HFF-Myc (cell line): ENCODE data around the gene NEURL1B.

ENCODE experiments used
- DNase-seq: peaks from one replicate; pipeline ENCODE4 v3.0.0-alpha.2; 2011; ENCODE audit warnings: low read depth; ENCODE audit errors: extremely low read depth
- H3K4me3 ChIP-seq: replicated peaks from 2 replicates; pipeline ENCODE4 v1.5.1; 2011; ENCODE audit warnings: low read depth, mild to moderate bottlenecking, control low read depth, low read length
- CTCF ChIP-seq: IDR thresholded peaks from 2 replicates; pipeline ENCODE4 v1.5.1; 2012; ENCODE audit warnings: mild to moderate bottlenecking, low read depth, low read length, control low read depth; ENCODE audit errors: missing control alignments

Gene NEURL1B

GRCh38 chr5:172594867-172595466 lies 46.1 kb upstream of the NEURL1B start:
- no peak for TF ChIP-seq CTCF
- no peak overlapping the region for H3K4me3 ChIP-seq
- no peak for DNase-seq

GRCh38 chr5:172595596-172596455 lies 45.2 kb upstream of the NEURL1B start:
- DNase-seq, result no peak
- TF ChIP-seq CTCF, result no peak
- no peak overlapping the region for H3K4me3 ChIP-seq

GRCh38 chr5:172596638-172597231 lies 44.3 kb upstream of the NEURL1B start:
- DNase-seq, result no peak
- no peak for TF ChIP-seq CTCF
- H3K4me3 ChIP-seq, result no peak overlapping the region

DNA sequence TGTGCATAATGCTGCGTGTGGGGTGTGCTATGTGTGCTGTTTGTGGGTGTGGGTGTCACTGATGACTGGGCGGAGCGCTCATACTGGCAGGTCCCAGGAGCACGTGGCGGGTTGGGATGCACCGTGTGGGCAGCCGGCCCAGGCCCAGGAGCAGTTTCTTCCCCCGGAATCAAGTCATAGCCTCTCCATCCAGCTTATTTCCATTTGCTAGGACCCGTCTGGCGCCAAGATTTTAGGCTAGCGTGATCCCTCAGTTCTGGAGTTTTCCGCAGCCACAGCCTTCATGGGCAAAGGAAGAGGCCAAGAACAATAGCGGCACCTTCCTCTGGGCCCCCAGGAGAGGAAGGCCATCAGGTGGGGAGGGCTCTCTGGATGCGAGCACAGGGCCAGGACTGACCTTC lies 43.3 kb upstream of the NEURL1B start:
- no peak for TF ChIP-seq CTCF
- H3K4me3 ChIP-seq, result no peak overlapping the region
- no peak for DNase-seq

DNA sequence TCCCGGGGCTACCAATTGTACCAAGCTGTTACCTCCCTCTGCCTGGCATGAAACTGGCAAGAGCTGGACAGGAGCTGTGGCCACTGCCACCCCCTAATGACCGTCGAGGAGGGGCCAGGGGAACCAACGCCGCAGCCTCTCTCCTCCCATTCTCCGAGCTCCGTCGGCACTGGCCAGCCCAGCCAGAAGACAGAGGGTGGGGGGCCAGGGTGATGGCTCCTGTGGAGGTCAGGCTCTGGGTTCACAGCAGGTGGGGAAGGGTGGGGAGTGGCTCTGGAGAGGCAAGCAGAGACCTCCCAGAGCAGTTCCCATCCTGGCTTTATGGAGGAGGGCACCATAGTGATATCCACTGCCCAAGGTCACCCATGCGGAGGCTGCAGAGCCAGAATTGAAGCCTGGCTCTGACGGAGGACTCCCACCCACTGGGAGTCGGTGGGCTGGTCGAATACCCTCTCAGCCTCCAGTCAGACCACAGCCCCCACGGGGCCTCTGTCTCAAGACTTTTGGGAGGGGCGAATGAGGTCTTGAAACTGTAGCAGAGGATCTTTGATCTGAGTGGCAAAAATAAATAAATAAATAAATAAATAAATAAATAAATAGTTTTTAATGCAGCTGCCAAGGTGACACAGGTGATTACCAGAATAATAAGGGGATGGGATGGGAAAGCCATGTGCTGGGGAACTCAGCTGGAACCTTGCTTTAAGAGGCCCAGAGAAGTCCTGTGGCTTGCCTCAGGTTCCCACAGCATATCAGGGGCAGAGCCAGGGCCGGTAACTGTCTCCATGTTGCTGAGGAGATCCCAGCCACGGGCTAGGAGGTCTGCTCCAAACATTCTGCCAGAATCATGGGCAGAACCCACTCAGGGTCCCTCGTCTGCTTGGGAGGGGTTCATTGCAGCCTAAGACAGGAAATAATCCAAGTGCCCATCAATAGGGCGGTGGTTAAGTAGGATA lies 42.5 kb upstream of the NEURL1B start:
- DNase-seq, result no peak
- H3K4me3 ChIP-seq, result no peak overlapping the region
- TF ChIP-seq CTCF, result no peak

DNA sequence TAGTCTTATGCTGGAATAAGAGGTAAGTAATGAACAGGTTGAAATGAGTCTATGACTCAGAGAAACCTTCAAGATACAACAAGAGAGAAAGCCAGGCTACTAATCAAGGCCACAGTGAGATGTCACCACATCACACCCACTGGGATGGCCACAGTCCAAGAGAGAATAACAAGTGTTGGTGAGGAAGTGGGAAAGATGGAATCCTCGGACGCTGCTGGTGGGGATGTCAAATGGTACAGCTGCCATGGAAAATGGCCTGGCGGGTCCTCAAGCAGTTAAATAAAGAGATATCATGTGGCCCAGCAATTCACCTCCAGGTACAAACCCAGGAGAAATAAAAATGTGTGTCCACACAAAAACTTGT lies 41.9 kb upstream of the NEURL1B start:
- no peak for DNase-seq
- TF ChIP-seq CTCF, result no peak
- H3K4me3 ChIP-seq, result no peak overlapping the region
